Liver (tissue), 2 donors: Measurements from ENCODE around the gene DNAJB13.

ENCODE experiments used
- GABPA ChIP-seq, 2 donors: IDR thresholded peaks in 1 of 2; conservative IDR thresholded peaks in 1 of 2; 2 replicates each; pipeline ENCODE4 v1.6.1; 2016; ENCODE audit warnings: antibody characterized with exemption in 2 of 2, mild to moderate bottlenecking in 1 of 2, moderate library complexity in 1 of 2
- REST ChIP-seq: IDR thresholded peaks from 2 replicates; pipeline ENCODE4 v1.6.1; 2016; ENCODE audit warnings: antibody characterized with exemption, mild to moderate bottlenecking
- TAF1 ChIP-seq: conservative IDR thresholded peaks from 2 replicates; pipeline ENCODE4 v1.6.1; 2016; ENCODE audit warnings: antibody characterized with exemption, mild to moderate bottlenecking
- YY1 ChIP-seq: IDR thresholded peaks from 2 replicates; pipeline ENCODE4 v1.6.1; 2016; ENCODE audit warnings: antibody characterized with exemption, mild to moderate bottlenecking
- donor health status: healthy.

GRCh38 chr11:73944085-73944484, 6.7 kb upstream of the DNAJB13 start:
- no peak for TF ChIP-seq YY1
- TF ChIP-seq REST = no peak
- TF ChIP-seq GABPA (IDR thresholded peaks at IDR 0.05 in 1 of 2, conservative IDR thresholded peaks at IDR 0.05 in 1 of 2) = no peak
- TF ChIP-seq TAF1 = no peak
